ENCODE data around the gene RAB33B. TPM values are rescaled to one million over a fixed set of nuclear protein-coding genes. Genes with fewer than 3 reads are reported as not detected.
"Not testable (repeated sequence)": the region's sequence is repeated elsewhere in the genome, so short reads cannot be mapped to it uniquely, and the experiment has no call there.

RAB33B gene
- total RNA-seq, result 11.1 and 14.1 TPM in 2 replicates

DNA sequence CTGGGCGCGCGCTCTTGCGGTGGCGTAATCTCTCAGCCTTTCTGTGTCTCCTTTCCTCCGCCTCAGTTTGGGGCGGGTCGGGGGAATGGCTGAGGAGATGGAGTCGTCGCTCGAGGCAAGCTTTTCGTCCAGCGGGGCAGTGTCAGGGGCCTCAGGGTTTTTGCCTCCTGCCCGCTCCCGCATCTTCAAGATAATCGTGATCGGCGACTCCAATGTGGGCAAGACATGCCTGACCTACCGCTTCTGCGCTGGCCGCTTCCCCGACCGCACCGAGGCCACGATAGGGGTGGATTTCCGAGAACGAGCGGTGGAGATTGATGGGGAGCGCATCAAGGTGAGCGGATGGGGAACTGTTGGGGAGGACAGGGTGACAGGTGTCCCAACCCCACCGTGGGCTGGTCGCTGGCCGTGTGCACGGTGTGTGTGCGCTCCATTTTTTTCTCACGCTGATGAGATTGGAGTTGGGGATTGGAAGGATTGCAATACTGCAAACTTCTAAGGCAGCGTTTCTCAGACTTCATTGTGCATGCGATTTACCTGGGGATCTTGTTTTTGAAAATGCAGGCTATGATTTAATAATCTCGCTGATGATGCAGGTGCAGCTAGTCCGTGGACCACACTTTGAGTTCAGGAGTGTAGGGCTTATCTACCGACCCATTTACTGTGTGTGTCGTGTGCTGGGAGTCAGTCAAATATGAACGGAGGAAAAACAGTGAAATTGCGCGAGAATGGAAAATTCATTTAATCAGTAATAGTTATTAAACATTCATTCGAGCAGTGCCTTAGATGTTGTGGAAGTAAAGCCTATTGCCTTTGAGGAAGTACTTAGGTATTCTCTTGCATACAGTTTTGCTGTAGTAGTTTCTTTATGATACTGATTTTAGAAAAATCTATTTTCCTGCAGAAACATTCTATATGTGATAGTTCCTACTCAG is at the start of gene RAB33B:
RAB33B (plus strand) TSS at position 11 of the 935 bp plus-strand sequence; CDS start at position 86, 75 bp downstream.
- peak; percentile 9 to 49 for DNase-seq (ENCODE audit: low read depth in 2 of 2)

DNA sequence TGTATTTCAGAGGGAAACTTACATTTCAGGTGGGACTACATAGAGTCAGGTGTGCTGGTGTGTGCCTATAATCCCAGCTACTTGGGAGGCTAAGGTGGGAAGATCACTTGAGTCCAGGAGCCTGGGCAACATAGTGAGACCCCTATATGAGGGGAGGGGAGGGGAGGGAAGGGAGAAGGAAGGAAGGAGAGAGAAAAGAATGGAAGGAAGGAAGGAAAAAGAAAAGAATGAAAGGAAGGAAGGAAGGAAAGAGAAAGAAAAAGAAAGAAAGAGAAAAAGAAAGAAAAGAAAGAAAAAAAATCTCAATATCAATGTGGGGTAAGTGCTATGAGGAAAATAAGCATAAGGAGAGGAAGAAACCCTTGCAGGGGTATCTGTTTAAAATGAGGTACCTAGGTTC is 43.6 kb upstream of the RAB33B start:
- DNase-seq (ENCODE audit: low read depth in 2 of 2), result no peak

DNA sequence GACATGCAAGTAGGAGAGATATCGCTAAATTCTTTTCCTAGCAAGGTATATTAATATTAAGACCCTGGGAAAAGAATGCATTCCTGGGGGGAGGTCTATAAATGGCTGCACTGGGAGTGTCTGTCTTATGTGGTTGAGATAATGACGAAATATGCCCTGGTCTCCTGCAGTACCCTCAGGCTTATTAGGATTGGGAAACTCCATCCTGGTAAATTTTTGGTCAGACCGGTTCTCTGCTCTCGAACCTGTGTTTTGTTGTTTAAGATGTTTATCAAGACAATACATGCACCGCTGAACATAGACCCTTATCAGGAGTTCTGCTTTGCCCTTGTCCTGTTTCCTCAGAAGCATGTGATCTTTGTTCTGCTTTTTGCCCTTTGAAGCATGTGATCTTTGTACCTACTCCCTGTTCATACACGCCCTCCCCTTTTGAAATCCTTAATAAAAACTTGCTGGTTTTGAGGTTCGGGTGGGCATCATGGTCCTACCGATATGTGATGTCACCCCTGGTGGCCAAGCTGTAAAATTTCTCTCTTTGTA is 39.2 kb upstream of the RAB33B start:
- not testable (repeated sequence) for DNase-seq (ENCODE audit: low read depth in 2 of 2)

DNA sequence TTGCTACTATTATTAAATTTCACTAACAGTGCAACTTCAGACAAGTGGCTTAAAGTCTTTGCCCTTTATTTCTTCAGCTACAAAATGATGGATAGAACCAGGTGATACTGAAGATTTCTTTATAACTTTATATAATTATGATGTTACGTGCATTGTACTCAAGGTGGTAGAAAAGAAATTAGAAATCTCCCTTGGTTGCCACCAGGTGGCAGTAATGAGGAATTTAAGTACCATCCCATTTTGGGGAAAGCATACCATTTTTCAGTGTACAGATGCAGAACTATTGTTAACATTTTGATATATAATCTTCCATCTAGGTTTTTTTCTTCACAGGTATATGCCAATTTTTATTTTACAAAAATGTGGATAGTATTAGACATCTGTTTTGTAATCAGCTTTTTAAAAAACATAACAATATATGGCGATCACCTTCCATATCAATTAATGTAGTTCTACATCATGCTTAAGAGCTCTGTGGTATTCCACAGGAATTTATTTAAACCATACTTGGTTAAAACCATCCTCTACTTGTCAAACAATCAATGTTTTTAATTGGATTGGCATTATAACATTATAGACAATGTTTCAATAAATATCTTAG is 37.7 kb upstream of the RAB33B start:
- peak; percentile 77 to 83 for DNase-seq (ENCODE audit: low read depth in 2 of 2)

DNA sequence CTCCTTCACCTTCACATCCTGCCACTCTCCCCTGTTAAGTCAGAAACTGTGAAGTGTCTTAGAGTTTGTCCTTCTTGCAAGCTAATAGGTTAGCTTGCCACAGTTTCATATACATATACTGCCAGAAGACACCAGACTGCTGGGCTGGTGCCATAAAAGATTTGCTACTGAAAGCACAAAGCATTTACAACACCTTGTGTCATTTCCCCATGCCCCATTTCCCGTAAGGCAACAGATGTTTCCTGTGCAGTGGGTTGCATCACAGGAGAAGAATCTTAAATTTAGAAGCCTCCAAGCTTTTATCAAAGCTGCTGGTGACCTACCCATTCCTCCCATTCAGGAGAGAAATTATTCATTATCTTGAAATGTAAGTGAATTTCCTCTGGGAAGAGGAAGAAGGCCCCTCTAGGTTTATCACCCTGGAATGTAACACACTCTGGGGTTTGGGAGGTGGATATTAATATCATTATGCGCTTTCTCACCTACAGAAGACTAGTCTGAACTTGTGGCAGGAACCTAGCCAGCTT is 34.5 kb upstream of the RAB33B start:
- peak; percentile 94 to 99 for DNase-seq (ENCODE audit: low read depth in 2 of 2)

DNA sequence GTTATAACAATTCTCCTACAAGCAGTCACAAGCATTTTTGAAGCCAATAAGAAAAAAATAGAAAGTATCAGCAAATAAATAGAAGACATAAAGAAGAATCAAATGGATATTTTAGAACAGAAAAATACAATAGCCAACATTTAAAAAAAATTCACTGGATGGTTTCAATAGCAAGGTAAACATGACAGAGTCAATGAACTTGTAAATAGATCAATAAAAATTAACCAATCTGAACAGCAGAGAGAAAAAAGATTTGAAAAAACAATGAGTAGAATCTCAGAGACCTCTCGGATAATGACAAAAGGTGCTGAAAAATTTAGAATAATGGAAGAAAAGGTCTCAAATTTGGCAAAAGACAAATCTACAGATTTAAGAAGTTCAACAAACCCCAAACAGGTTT is 33.3 kb upstream of the RAB33B start:
- DNase-seq (ENCODE audit: low read depth in 2 of 2), result no peak

DNA sequence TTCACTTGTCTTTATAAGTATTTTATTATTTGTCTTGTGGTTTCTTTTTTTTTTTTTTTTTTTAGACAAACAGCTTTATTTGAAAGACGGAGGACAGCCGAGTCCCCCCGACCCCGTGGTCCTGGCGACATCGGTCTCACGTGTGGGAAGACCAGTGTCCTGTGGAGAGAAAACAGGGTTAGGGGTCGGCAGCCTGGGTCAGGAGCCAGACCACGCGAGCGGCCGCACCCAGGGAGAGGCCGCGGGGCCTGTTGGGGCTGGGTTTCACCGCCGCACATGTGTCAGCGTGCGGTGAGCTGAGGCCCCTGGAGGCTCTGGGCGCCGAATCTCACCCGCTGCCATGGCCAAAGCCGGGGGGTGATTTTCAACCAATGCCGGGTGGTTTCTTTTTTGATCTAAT is 17.8 kb upstream of the RAB33B start:
- no peak for DNase-seq (ENCODE audit: low read depth in 2 of 2)

DNA sequence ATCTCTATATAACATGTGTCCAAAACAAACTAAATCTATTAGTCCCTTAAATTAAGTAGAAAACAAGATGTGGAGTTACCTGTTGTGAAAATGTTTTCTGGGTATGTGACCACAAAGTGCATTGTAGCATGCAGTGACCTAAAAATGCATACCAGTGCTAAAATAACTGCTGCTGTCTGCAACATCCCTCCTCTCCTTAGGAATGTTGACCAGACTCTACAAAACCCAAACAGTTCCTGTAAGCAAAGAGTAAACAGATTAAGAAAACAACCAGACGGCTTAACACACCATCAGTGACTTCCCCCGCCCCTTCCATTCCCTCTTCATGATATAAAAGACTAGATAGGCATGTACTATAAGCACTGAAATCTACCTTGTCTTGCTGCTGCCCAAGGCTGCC is 15.8 kb upstream of the RAB33B start:
- no peak for DNase-seq (ENCODE audit: low read depth in 2 of 2)

DNA sequence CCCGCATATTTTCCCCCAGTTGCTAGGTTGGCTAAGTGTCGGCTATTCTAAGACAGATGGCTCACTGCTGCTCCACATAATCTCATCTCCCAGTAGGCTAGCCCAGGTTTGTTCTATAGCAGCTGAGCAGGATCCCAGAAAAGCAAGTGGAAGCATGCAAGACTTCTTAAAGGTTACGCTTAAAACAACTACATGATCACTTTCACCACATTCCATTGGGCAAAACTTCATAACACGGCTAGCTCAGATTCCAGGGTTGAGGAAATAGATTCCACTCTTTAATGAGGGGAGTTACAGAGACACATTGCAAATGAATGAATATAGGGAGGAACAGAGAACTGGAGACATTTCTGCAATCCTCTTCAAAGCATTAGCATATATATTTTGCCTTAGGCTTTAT is 12.9 kb upstream of the RAB33B start:
- DNase-seq (ENCODE audit: low read depth in 2 of 2), result no peak

DNA sequence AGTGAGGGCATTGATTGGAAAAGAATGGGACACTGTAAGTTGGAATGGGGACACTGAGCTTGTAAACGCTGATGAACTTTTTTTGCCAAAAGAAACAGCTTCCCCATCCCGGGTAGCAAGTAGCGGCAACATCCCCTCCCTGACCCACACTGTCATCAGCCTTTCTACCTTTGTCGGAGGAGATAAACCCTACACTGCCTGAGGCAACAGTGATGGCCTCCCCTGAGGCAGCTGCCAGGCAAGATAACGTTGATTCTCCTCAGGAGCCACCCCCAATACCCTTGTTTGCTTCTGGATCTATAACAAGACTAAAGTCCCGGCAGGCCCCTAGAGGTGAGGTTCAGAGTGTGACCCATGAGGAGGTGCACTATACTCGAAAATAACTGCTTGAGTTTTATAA is 10.3 kb upstream of the RAB33B start:
- DNase-seq (ENCODE audit: low read depth in 2 of 2), result no peak

DNA sequence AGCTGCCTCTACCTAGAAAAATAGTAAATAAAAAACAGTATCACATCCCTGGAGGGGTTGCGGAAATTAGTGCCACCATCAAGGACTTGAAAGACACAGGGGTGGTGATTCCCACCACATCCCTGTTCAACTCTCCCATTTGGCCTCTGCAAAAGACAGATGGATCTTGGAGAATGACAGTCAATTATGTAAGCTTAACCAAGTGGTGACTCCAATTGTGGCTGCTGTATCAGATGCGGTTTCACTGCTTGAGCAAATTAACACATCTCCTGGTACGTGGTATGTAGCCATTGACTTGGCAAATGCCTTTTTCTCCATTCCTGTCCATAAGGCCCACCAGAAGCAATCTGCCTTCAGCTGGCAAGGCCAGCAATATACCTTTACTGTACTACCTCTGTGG is 9.0 kb upstream of the RAB33B start:
- DNase-seq (ENCODE audit: low read depth in 2 of 2), result not testable (repeated sequence)

DNA sequence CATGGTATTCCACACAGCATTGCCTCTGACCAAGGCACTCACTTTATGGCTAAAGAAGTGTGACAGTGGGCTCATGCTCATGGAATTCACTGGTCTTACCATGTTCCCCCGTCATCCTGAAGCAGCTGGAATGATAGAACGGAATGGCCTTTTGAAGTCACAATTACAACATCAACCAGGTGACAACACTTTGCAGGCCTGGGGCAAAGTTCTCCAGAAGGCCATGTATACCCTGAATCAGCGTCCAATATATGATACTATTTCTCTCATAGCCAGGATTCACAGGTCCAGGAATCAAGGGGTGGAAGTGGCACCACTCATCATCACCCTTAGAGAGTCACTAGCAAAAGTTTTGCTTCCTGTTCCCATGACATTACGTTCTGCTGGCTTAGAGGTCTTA is 6.8 kb upstream of the RAB33B start:
- not testable (repeated sequence) for DNase-seq (ENCODE audit: low read depth in 2 of 2)

DNA sequence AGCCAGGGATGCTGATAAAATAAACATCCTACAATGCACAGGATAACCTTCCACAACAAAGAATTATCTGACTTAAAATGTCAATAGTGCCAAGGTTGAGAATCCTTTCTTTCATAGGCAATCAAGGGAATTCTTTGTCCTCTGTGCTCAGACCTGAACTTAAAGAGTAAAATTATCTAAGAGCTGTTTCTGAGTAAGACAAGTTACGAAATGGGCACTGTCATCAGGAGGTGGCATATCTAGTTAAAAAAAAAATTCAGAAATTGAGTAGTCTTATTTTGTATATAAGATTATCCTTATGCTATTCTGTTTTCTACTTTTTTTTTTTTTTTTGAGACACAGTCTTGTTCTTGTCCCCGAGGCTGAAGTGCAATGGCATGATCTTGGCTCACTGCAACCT is 3.3 kb upstream of the RAB33B start:
- DNase-seq (ENCODE audit: low read depth in 2 of 2), result no peak

DNA sequence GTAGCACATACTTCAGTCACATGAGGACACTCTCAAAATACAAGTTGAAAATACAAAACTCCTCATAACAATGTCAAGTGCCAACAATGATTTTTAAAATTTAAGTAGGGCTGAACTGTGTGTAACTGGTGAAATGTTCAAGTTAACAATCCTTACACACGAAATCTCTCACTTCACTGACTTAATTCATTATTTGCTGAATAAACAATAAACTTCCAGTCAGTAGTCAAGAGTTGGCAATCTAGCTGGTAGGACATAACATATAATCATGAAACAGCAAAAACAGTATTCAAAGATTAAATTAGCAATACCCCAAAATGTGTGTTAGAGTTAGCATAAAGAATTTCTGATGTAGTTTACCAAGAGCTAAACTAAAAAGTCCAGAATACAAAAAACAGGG is 1.9 kb upstream of the RAB33B start:
- DNase-seq (ENCODE audit: low read depth in 2 of 2), result no peak

DNA sequence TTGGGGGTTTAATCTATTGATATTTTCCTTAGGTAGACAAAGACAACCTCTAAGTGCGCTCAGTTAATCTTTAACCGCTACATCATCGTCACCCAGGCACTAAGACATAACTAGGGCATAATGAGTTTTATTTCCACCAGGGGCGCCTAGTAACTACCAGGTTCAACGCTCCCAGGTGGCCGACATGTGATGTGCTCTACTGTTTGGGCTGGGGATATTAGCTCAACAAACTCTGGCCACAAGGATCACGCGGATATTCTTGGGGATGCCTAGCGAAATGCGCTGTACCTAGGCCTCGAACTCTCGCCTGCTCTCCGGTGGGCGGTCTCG is 915 bp upstream of the RAB33B start:
- peak in 1 of 2 donors; percentile 79 for DNase-seq (ENCODE audit: low read depth in 2 of 2)

DNA sequence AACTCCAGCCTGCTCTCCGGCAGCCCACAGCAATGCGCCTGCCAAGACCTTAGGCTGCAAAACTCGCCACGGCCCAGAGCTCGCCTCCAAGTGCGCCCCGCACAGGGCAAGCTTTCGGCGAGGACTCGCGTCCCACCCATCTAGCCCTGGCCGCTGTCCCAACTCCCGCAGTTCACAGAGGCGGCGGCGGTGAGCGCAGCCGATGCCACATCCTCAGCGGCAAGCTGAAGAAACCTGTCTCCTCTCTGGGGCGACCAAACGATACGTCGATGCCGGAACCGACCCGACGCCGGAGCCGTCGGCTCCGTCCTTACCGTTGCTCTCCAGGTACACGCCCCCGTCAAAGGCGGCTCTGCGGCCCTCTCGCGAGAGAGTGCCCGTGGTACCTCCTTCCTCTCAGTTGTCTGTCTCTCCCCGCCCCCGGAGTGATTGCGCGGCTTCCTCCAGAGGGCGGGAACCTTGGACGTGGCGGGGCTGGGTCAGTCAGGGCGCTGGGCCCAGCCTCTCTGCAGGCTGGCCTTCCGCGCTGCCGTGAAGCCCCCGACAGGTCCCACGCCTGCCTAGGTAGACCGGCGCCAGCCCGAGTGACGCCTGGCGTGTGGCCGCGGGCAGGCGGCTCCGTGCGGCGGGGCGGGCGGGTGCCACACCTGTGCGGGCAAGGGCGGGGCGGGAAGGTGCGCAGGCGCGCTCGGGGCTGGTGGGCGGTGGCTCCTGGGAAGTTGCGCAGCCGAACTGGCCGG is 380 bp upstream of the RAB33B start:
- DNase-seq (ENCODE audit: low read depth in 2 of 2), result peak; percentile 98

DNA sequence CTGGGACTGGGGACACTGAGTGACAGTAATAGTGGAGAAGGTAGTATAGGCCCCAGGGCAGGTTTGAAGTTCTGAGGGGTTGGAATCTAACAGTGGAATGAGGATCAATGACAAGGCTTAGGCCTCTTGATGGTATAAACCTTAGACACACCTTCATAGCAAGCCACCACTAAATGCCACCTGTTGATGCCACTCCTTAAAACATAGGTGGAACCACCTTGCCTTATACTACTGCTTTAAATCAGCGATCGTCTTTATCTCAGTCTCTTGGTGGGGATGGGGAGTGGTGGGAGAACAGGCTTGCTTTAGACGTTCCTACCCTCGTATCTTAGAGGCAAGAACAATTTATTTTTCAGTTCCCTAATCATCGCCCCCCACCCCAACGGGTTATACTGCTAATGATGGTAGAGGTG is 1.2 kb downstream of the RAB33B start:
- DNase-seq (ENCODE audit: low read depth in 2 of 2), result no peak

DNA sequence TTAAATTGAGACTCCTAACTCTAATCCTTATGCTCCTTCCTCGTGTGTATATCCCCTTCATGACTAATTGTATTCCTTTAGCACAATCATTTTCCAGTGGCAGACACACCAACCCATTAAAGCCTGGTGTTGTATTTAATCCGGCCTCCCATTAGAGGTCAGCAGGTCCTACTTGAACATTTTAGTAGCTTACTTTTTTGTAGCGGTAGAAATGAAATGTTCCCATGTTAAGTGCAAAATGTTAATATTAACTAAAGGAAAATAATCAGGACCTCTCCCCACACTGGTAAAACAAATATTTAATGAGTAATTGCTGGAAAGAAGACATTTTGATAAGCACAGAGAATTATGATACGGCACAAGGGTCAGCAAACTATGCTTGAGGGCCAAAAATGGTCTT is 3.4 kb downstream of the RAB33B start:
- DNase-seq (ENCODE audit: low read depth in 2 of 2), result peak; percentile 14 to 50

DNA sequence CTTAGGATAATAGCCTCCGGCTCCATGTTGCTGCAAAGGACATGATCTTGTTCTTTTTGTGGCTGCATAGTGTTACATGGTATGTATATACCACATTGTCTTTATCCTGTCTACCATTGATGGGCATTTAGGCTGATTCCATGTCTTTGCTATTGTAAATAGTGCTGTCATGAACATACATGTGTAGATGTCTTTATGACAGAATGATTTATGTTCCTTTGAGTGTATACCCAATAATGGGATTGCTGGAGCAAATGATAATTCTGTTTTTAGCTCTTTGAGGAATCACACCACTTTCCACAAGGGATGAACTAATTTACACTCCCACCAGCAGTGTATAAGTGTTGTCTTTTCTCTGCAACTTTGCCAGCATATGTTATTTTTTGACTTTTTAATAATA is 4.6 kb downstream of the RAB33B start:
- no peak for DNase-seq (ENCODE audit: low read depth in 2 of 2)

DNA sequence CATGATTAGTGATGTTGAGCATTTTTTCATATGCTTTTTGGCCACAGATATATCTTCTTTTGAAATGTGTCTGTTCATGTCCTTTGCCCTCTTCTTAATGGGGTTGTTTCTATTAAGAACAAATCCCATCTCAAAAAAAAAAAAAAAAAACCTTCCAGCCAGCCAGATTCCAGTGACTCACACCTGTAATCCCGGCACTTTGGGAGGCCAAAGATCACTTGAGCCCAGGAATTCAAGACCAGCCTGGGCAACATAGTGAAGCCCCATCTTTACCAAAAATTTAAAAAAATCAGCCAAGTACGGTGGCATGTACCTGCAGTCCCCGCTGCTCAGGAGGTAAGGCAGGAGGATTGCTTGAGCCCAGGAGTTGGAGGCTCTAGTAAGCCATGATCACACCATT is 5.1 kb downstream of the RAB33B start:
- DNase-seq (ENCODE audit: low read depth in 2 of 2), result peak in 1 of 2 donors; percentile 10

DNA sequence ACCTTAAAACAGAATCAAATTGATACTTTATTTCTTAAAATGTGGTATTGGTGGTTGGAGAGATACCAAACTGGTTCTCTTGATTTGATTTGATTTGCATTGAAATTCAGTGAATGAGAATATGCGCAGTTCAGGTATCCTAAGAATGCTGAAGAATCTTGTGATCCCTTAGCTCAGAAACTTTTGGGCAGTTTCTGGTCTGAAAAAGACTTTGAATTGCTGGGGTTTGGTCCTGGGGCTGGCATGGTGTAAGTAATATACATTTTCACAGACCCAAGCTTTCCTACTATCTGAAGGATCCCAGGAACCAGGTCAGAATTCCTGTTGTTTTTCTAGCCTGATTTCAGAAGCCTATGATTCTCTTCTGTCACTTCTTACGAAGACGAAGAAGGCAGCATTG is 6.6 kb downstream of the RAB33B start:
- DNase-seq (ENCODE audit: low read depth in 2 of 2), result no peak
